Smooth muscle cell (in vitro differentiated cells): ENCODE measurements around the gene FAM111B. TPM values are rescaled to one million over a fixed set of nuclear protein-coding genes. Genes with fewer than 3 reads are reported as not detected.
"Not testable (repeated sequence)": the region's sequence is repeated elsewhere in the genome, so short reads cannot be mapped to it uniquely, and the experiment has no call there.

Experiments
- DNase-seq: peaks from one replicate; lab custom pipeline; 2025; ENCODE audit not compliant: unreplicated experiment; lab: John Stamatoyannopoulos, UW
- H2AFZ ChIP-seq: fragments of 200-600 bp; sonication (generic); 2 replicates; pipeline ENCODE4 v1.6.0; 2016; ENCODE audit warnings: antibody characterized with exemption, low read depth, mild to moderate bottlenecking
- H3F3A ChIP-seq: fragments of 200-600 bp; sonication (generic); 2 replicates; pipeline ENCODE4 v1.6.0; 2017; ENCODE audit warnings: antibody characterized with exemption, low read depth
- H3K27ac ChIP-seq: fragments of 200-600 bp; sonication (generic); 2 replicates; pipeline ENCODE4 v1.5.1; 2016; ENCODE audit warnings: low read depth, mild to moderate bottlenecking
- H3K27me3 ChIP-seq: fragments of 200-600 bp; sonication (generic); 2 replicates; pipeline ENCODE4 v1.6.1; 2016; ENCODE audit warnings: low read depth, mild to moderate bottlenecking
- H3K36me3 ChIP-seq: fragments of 200-600 bp; sonication (generic); 2 replicates; pipeline ENCODE4 v1.5.1; 2016; ENCODE audit warnings: low read depth
- H3K4me1 ChIP-seq: fragments of 200-600 bp; sonication (generic); 2 replicates; pipeline ENCODE4 v1.5.1; 2016; ENCODE audit warnings: low read depth
- H3K4me2 ChIP-seq: fragments of 200-600 bp; sonication (generic); 2 replicates; pipeline ENCODE4 v1.6.0; 2016; ENCODE audit warnings: mild to moderate bottlenecking
- H3K4me3 ChIP-seq: fragments of 200-600 bp; sonication (generic); 2 replicates; pipeline ENCODE4 v1.5.1; 2016; ENCODE audit warnings: mild to moderate bottlenecking
- H3K79me2 ChIP-seq: fragments of 200-600 bp; sonication (generic); 2 replicates; pipeline ENCODE4 v1.6.0; 2016; ENCODE audit warnings: low read depth, mild to moderate bottlenecking
- H3K9ac ChIP-seq: fragments of 200-600 bp; sonication (generic); 2 replicates; pipeline ENCODE4 v1.6.0; 2016; ENCODE audit warnings: low read depth
- H3K9me3 ChIP-seq: fragments of 200-600 bp; sonication (generic); replicated peaks from 2 replicates; pipeline ENCODE4 v1.5.1; 2016; ENCODE audit warnings: low read depth
- H4K20me1 ChIP-seq: fragments of 200-600 bp; sonication (generic); 2 replicates; pipeline ENCODE4 v1.6.0; 2016; ENCODE audit warnings: low read depth
- CTCF ChIP-seq: fragments of 200-600 bp; sonication (generic); IDR thresholded peaks from 2 replicates; pipeline ENCODE4 v1.5.1; 2017; ENCODE audit warnings: borderline replicate concordance, mild to moderate bottlenecking, antibody characterized with exemption; ENCODE audit not compliant: insufficient read depth, poor library complexity, severe bottlenecking
- WGBS: methylation state at CpG from one replicate; pipeline ENCODE4 v1.1.7; 2016; ENCODE audit warnings: low lambda C conversion rate; 5-methylcytosine and 5-hydroxymethylcytosine counted together
- polyA plus RNA-seq: library from polyadenylated mRNA; unstranded; fragments of >200 nt; fragmentation: Nextera tagmentation; extraction: Ambion mirVana; gene quantifications from 2 replicates; pipeline ENCODE4 v1.2.1, GENCODE V29; 2016
- total RNA-seq: library from RNA; depleted of rRNA; stranded (reverse); fragments of >200 nt; gene quantifications from 2 replicates; pipeline ENCODE4 v1.2.3, GENCODE V29; 2014

Gene FAM111B
- total and polyA plus RNA-seq, 2 experiments from 2014 or later: 2.4 to 6.5 TPM

GRCh38 chr11:59078435-59078834, 28.6 kb upstream of the FAM111B start:
- 94% methylated on average over 2 of the region's 2 CpGs for WGBS
- Histone ChIP-seq H4K20me1 (no peaks in the 10 kb centered on the region), H3K27me3 (no peaks in the 10 kb centered on the region), H3K9me3 (no peaks in the 10 kb centered on the region), H3K36me3 (no peaks in the 10 kb centered on the region), H3K4me1 (no peaks in the 10 kb centered on the region), H3K9ac (no peak overlapping the region), H3K4me3 (no peak overlapping the region), H3K4me2 (no peak overlapping the region), H3K27ac (no peak overlapping the region), H2AFZ (no peak overlapping the region), H3F3A (no peaks in the 10 kb centered on the region), H3K79me2 (no peaks in the 10 kb centered on the region)
- no peak for TF ChIP-seq CTCF
- no peak for DNase-seq

GRCh38 chr11:59079086-59079485, 28.0 kb upstream of the FAM111B start:
- no peak for TF ChIP-seq CTCF
- Histone ChIP-seq H3F3A (no peaks in the 10 kb centered on the region), H3K4me1 (no peaks in the 10 kb centered on the region), H2AFZ (no peak overlapping the region), H3K27ac (no peak overlapping the region), H3K4me2 (no peak overlapping the region), H3K9me3 (no peaks in the 10 kb centered on the region), H3K79me2 (no peaks in the 10 kb centered on the region), H4K20me1 (no peaks in the 10 kb centered on the region), H3K36me3 (no peaks in the 10 kb centered on the region), H3K4me3 (no peak overlapping the region), H3K27me3 (no peaks in the 10 kb centered on the region), H3K9ac (no peak overlapping the region)
- no peak for DNase-seq
- 84% methylated on average over 1 of the region's 1 CpG for WGBS

- not testable (repeated sequence) for H3K9ac ChIP-seq, H3K4me2 ChIP-seq, H2AFZ ChIP-seq, H3K79me2 ChIP-seq, H3K4me3 ChIP-seq, H3K27me3 ChIP-seq, DNase-seq, H3K27ac ChIP-seq, H3K36me3 ChIP-seq, H3F3A ChIP-seq, H3K4me1 ChIP-seq, H4K20me1 ChIP-seq, H3K9me3 ChIP-seq
- WGBS: 79% methylated on average over 2 of the region's 2 CpGs
These were observed 26.6 kb upstream of the FAM111B start for GRCh38 chr11:59080421-59080820.

GRCh38 chr11:59081430-59082020, 25.5 kb upstream of the FAM111B start:
- H4K20me1 ChIP-seq, H3K9me3 ChIP-seq, H3K4me2 ChIP-seq, H3K36me3 ChIP-seq, H3K79me2 ChIP-seq, DNase-seq, H3K9ac ChIP-seq, H3F3A ChIP-seq, H3K27ac ChIP-seq, H3K4me1 ChIP-seq, H2AFZ ChIP-seq, H3K4me3 ChIP-seq, H3K27me3 ChIP-seq: not testable (repeated sequence)
- 81% methylated on average over 4 of the region's 4 CpGs for WGBS

GRCh38 chr11:59086007-59086406, 21.0 kb upstream of the FAM111B start, which contains the start of gene GLYATL1B:
Gene GLYATL1B (plus strand): TSS chr11:59086307. CDS start chr11:59086307, 0 bp downstream.
- not testable (repeated sequence) for H3K4me3 ChIP-seq, H2AFZ ChIP-seq, H3K79me2 ChIP-seq, DNase-seq, H3K4me1 ChIP-seq, H3K4me2 ChIP-seq, H3K9ac ChIP-seq, H3K27ac ChIP-seq, H3F3A ChIP-seq, H3K9me3 ChIP-seq, H3K27me3 ChIP-seq, H4K20me1 ChIP-seq, H3K36me3 ChIP-seq
- WGBS: 87% methylated on average over 5 of the region's 5 CpGs
